HepG2 (cell line): ENCODE data around the gene NHSL1.

Experiments used
- GTF2F1 ChIP-seq: fragments of 150-350 bp; IDR thresholded peaks from 2 replicates; pipeline ENCODE4 v1.6.1; 2014; ENCODE audit warnings: low read length
- JUND ChIP-seq: sonication (generic); formaldehyde crosslinking; IDR thresholded peaks from 2 replicates; pipeline ENCODE4 v1.8.0; 2022; ENCODE audit warnings: mild to moderate bottlenecking, missing genetic modification reagents
- LCORL ChIP-seq, 2 experiments: fragments of 450-650 bp in 1 of 2; sonication (generic) in 1 of 2; formaldehyde crosslinking in 1 of 2; IDR thresholded peaks; 2 replicates each; pipeline versions ENCODE4 v1.5.0 to v1.6.1; 2017 to 2020; ENCODE audit warnings: antibody characterized with exemption in 1 of 2, missing genetic modification reagents in 1 of 2
- ZBTB49 ChIP-seq: sonication (generic); formaldehyde crosslinking; IDR thresholded peaks from 2 replicates; pipeline ENCODE4 v1.4.0; 2020; ENCODE audit warnings: missing genetic modification reagents, borderline replicate concordance
- ZNF274 ChIP-seq: sonication (generic); formaldehyde crosslinking; IDR thresholded peaks from 2 replicates; pipeline ENCODE4 v1.5.1; 2020; ENCODE audit warnings: mild to moderate bottlenecking, missing genetic modification reagents

DNA sequence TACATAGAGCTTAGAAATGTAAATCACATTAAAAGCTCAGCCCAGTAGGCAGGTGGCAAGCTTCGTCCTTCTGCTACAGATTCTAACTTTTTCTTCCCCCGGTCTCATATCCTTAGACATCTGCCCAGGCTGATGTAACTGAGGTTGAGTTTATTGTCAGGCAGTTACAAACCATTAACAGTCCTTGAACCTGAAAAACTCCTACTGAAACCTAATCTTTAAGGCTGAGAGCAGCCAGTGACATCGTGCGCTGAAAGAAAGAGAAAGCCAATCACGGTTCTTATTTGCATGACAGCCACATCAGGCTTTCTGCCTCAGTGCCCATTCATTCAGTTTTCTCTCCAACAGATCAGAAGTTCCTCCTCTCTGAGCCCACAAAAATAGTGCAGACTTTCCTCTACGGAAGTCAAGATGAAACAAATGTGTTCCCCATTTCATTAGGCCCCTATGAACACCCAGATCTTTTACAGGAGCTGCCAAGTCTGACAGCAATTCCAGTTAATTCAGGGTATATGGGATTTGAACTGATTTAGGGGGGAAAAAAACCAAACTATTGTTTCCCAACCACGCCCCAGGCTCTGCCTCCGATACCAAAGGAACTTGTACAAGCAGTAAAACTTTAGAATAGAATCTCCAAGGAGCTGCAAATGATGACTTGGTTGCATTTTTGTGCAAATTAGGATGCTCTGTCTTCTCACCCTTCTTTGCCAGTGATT, at the start of gene NHSL1:
- TF ChIP-seq JUND (CRISPR knock-in tag) (no peak; the same call in 1 of the 2 replicates), GTF2F1 (no peak), LCORL (IDR thresholded peaks at IDR 0.05) (no peak), LCORL (CRISPR knock-in tag; IDR thresholded peaks at IDR 0.05) (0 out of 2 replicates have a peak, but pooled peaks have one; percentile 27), ZNF274 (CRISPR knock-in tag) (no peak), ZBTB49 (CRISPR knock-in tag) (no peak)
